Stimulated activated CD8-positive, alpha-beta memory T cell treated with anti-CD3 and anti-CD28 coated beads, Interleukin-4, amount 100 ng/mL, for 48 hours (primary cell): ENCODE data around the gene KRT76.

Source experiments
- DNase-seq: peaks from one replicate; pipeline ENCODE4 v3.0.0-alpha.2; 2020

KRT76 gene

DNA sequence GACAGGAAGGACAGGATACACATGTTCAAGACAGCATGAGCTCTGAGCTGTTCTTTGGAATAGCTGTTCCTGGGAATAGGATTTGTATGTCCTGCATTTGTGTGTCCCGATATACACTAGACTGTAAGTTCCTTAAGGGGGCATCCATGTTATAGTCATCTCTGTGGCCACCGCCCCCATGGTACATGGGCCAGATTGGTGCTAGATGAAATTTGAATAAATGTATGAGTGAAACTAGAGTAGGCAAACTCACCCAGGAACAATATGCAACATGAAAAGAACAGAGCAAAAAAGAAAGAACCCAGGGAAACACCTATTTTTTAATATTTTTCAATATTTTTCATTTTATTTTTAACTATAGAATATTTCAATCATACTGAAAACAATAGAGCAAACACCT, 48.8 kb downstream of the KRT76 start:
- no peak for DNase-seq

DNA sequence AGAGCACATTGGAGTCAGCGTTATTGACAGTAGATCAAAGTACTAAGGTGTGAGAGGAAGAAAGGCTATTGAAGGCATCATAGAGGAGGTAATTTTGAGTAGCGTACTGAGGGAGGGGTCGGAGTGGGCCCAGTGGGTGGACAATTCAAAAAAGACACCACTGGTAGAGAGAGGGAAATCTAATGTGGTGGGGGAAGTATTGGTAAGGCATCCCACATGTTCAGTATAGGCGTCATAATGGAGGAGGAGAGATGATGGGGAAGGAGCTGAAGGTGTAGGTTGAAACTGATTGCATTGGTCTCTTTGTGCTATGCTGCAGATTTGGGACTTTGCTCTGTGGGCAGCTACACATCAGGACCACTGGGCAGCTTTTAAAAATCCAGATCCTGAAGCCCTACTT, 50.1 kb downstream of the KRT76 start:
- DNase-seq = no peak

DNA sequence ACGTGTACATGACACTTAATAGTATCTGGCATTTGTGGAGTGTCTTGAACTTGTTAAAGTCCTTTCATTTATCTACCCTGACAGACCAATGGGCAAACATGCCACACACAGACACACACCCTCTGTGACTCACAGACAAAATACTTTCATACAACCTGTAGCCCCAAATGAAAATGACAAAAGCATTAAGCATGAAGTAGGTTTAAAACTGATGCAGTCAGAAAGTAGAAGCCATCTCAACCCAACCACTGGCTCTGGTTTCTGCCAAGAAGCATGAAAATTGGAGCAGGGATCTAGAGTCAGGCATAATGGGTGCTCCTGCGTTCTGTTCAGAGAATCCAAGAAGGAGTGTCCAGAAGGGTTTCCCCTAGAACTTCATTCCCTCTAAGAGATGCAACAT, 50.7 kb downstream of the KRT76 start:
- DNase-seq = no peak

DNA sequence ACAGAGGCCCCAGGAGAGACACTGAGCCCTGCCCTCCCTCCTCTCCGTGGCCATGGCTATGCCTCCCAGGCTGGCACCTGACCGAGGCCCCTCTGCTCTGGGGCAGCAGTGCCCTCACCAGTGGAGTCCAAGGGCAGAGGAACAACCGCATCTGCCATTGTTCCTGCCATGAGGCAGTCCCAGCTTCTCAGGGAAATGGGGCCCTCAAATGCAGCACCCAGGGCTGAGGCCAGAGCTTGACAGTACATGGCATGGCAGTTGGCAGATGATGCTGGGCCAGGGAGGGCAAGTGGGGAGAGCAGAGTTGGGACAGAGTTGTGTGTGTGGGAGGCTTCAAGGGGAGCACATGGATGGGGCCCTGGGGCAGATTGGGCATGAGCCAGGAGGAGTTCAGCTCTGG, 52.8 kb downstream of the KRT76 start:
- no peak for DNase-seq

DNA sequence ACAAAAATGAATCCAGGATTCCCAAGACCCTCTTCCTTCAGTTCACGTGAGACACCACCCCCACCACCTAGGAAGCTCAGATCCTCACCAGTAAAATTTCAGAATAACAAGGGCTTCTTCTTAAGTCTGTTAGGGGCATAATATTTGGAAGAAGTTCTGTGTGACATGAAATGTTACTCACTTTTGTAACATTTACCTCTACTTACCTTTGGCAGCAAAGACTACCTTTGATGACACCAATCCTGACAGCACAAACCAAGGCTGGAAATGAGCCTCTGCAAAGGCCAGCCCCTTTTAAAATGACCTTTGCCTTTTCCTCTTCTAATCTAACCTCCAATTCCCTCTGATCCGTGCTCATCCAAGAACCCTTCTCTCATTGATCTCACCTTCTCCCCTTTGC, 54.5 kb downstream of the KRT76 start:
- DNase-seq = no peak

DNA sequence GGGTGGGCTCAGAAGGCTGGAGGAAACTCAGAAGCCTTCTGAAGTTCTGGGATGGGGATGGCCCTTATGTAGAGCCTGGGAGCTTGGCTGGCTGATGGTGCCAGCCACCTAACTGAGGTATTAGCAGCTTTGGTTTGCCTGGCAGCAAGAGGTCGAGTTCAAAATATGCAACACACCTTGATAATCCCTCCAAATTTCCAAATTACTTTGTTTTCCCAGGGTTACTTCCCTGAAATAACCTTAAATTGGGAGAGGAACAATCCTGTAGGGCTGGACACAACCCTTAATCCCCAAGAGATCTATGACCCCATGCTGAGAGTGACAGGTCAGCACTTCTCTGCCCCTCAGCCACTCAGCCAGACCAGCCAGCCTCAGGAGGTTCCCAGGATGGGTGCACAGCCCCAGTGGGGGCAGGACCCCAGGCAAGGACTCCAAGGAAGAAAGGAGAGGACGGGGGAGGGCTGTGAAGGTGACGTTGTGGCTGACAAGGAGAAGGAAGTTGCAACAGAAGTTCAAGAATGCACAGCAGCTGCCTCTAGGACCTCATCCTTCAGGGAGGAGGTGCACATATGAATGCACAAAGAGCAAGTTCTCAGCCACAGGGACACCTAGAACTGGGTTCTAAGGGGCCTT, 55.2 kb downstream of the KRT76 start:
- DNase-seq = no peak

DNA sequence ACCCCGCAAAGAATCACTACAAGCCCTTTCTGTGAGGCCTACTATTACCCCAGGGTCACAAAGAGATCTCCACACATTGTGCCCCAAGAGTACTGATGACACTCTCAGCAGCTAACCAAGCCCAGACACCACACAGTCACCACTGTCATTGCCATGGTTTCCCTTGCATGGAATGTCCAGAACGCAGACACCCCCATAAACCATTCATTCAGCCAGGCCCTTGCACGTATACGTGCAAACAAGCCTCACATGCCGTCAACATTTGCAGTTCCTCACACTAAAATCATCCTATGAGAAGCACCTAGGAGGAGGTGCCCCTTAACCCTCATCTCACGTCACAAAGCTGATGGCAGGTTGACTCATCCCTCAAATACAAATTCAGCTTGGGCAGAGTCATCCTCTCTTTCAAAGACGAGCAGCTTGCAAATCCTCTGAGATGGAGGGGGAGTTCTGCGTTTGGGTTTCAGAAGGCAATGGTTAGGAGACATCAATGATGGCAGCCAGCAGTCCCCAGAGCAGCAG, 56.7 kb downstream of the KRT76 start:
- DNase-seq = no peak
